ENCODE data around the gene CHD9.
"Not testable (repeated sequence)": the region's sequence is repeated elsewhere in the genome, so short reads cannot be mapped to it uniquely, and the experiment has no call there.

The CHD9 gene

DNA sequence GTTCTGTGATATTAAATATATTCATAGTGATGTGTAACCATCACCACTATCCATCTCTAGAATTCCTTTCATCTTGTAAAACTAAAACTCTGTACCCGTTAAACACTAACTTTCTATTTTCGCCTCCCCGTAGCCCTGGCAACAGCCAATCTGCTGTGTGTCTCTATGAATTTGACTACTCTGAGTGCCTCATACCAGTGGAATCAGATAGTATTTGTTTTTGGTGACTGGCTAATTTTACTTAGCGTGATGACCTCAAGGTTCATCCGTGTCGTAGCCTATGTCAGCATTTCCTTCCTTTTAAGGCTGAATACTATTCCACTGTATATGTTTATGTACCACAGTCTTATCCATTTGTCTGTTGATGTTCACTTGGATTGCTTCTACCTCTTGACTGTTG, 18.2 kb downstream of the CHD9 start:
- Histone ChIP-seq H3K79me2 (ENCODE audit: insufficient read depth, low read length) (peaks cover 60% of the 10 kb centered on the region), H3K36me3 (ENCODE audit: low read length) (peaks cover 3% of the 10 kb centered on the region; the same call in 1 of the 2 replicates), H2AFZ (ENCODE audit: low read depth, low read length, severe bottlenecking) (no peak overlapping the region), H3K27ac (ENCODE audit: low read depth, low read length) (no peak overlapping the region), H3K9me2 (replicated peaks; ENCODE audit: insufficient read depth, low read length) (no peaks in the 10 kb centered on the region), H3K4me3 (ENCODE audit: insufficient read depth, low read length, poor library complexity, severe bottlenecking) (no peak overlapping the region), H3K9me3 (ENCODE audit: insufficient read depth, low read length) (no peaks in the 10 kb centered on the region; the same call in 1 of the 2 replicates), H3K9ac (ENCODE audit: low read length) (no peak overlapping the region), H3F3A (ENCODE audit: insufficient read depth) (no peaks in the 10 kb centered on the region), H4K20me1 (ENCODE audit: low read depth, low read length) (no peaks in the 10 kb centered on the region), H3K4me2 (ENCODE audit: low read depth, low read length, poor library complexity, severe bottlenecking) (no peak overlapping the region), H3K27me3 (ENCODE audit: low read length) (no peaks in the 10 kb centered on the region)
- TF ChIP-seq EZH2phosphoT487 (conservative IDR thresholded peaks at IDR 0.05; ENCODE audit: low read length) (no peak), CTCF (IDR thresholded peaks at IDR 0.05; ENCODE audit: insufficient read depth, low read length, poor library complexity, severe bottlenecking) (no peak)

DNA sequence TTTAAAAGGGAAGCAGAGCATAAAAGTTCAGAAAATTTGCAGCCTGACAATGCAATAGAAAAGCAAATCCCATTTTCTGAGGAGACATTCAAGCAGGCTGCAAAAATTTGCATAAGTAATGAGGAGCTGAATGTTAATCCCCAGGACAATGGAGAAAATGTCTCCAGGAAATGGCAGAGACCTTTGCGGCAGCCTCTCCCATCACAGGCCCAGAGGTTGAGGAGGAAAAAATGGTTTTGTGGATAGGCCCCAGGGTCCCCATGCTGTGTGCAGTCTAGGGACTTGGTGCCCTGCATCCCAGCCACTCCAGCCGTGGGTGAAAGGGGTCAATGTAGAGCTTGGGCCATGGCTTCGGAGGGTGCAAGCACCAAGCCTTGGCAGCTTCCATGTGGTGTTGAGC, 19.5 kb downstream of the CHD9 start:
- not testable (repeated sequence) for H3K9ac ChIP-seq (ENCODE audit: low read length); H3F3A ChIP-seq (ENCODE audit: insufficient read depth); H3K4me2 ChIP-seq (ENCODE audit: low read depth, low read length, poor library complexity, severe bottlenecking); H3K9me3 ChIP-seq (ENCODE audit: insufficient read depth, low read length); H2AFZ ChIP-seq (ENCODE audit: low read depth, low read length, severe bottlenecking); H3K4me3 ChIP-seq (ENCODE audit: insufficient read depth, low read length, poor library complexity, severe bottlenecking); H4K20me1 ChIP-seq (ENCODE audit: low read depth, low read length); H3K36me3 ChIP-seq (ENCODE audit: low read length); H3K27ac ChIP-seq (ENCODE audit: low read depth, low read length); H3K27me3 ChIP-seq (ENCODE audit: low read length); H3K9me2 ChIP-seq (replicated peaks; ENCODE audit: insufficient read depth, low read length)
- peaks cover 66% of the 10 kb centered on the region for H3K79me2 ChIP-seq (ENCODE audit: insufficient read depth, low read length)

DNA sequence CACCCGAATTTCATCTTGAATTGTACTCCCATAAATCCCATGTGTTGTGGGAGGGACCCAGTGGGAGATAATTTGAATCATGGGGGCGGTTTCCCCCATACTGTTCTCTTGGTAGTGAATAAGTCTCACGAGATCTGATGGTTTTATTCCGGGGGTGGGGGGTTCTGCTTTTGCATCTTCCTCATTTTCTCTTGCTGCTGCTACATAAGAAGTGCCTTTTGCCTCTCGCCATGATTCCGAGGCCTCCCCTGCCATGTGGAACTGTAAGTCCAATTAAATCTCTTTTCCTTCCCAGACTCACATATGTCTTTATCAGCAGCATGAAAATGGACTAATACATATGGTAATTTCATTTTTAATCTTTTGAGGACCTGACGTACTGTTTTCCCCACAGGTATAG, 20.7 kb downstream of the CHD9 start:
- H3K9me2 ChIP-seq (replicated peaks; ENCODE audit: insufficient read depth, low read length); H3K4me2 ChIP-seq (ENCODE audit: low read depth, low read length, poor library complexity, severe bottlenecking); H3F3A ChIP-seq (ENCODE audit: insufficient read depth); H3K27me3 ChIP-seq (ENCODE audit: low read length); H3K9me3 ChIP-seq (ENCODE audit: insufficient read depth, low read length); H3K9ac ChIP-seq (ENCODE audit: low read length); H2AFZ ChIP-seq (ENCODE audit: low read depth, low read length, severe bottlenecking); H4K20me1 ChIP-seq (ENCODE audit: low read depth, low read length); H3K36me3 ChIP-seq (ENCODE audit: low read length); H3K4me3 ChIP-seq (ENCODE audit: insufficient read depth, low read length, poor library complexity, severe bottlenecking); H3K27ac ChIP-seq (ENCODE audit: low read depth, low read length): not testable (repeated sequence)
- peaks cover 71% of the 10 kb centered on the region for H3K79me2 ChIP-seq (ENCODE audit: insufficient read depth, low read length)

- Histone ChIP-seq H3K4me2 (ENCODE audit: low read depth, low read length, poor library complexity, severe bottlenecking) (no peak overlapping the region), H3F3A (ENCODE audit: insufficient read depth) (no peaks in the 10 kb centered on the region), H3K9me3 (ENCODE audit: insufficient read depth, low read length) (no peaks in the 10 kb centered on the region; the same call in 1 of the 2 replicates), H3K9me2 (replicated peaks; ENCODE audit: insufficient read depth, low read length) (no peaks in the 10 kb centered on the region), H3K36me3 (ENCODE audit: low read length) (0 out of 2 replicates have a peak, but pooled peaks cover 3% of the 10 kb centered on the region), H2AFZ (ENCODE audit: low read depth, low read length, severe bottlenecking) (no peak overlapping the region), H3K27ac (ENCODE audit: low read depth, low read length) (no peak overlapping the region), H3K4me3 (ENCODE audit: insufficient read depth, low read length, poor library complexity, severe bottlenecking) (no peak overlapping the region), H3K79me2 (ENCODE audit: insufficient read depth, low read length) (peaks cover 63% of the 10 kb centered on the region), H4K20me1 (ENCODE audit: low read depth, low read length) (no peaks in the 10 kb centered on the region; the same call in 1 of the 2 replicates), H3K27me3 (ENCODE audit: low read length) (no peaks in the 10 kb centered on the region), H3K9ac (ENCODE audit: low read length) (no peak overlapping the region)
- TF ChIP-seq EZH2phosphoT487 (conservative IDR thresholded peaks at IDR 0.05; ENCODE audit: low read length): no peak
- no peak for TF ChIP-seq CTCF (IDR thresholded peaks at IDR 0.05; ENCODE audit: insufficient read depth, low read length, poor library complexity, severe bottlenecking)
Observed at GRCh38 chr16:53078247-53078646, 23.5 kb downstream of the CHD9 start.
